ENCODE measurements around the gene LAMC3.

GRCh38 chr9:130986356-130986965, 22.5 kb upstream of the LAMC3 start:
- TF ChIP-seq, protein P1, sequence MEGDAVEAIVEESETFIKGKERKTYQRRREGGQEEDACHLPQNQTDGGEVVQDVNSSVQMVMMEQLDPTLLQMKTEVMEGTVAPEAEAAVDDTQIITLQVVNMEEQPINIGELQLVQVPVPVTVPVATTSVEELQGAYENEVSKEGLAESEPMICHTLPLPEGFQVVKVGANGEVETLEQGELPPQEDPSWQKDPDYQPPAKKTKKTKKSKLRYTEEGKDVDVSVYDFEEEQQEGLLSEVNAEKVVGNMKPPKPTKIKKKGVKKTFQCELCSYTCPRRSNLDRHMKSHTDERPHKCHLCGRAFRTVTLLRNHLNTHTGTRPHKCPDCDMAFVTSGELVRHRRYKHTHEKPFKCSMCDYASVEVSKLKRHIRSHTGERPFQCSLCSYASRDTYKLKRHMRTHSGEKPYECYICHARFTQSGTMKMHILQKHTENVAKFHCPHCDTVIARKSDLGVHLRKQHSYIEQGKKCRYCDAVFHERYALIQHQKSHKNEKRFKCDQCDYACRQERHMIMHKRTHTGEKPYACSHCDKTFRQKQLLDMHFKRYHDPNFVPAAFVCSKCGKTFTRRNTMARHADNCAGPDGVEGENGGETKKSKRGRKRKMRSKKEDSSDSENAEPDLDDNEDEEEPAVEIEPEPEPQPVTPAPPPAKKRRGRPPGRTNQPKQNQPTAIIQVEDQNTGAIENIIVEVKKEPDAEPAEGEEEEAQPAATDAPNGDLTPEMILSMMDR (IDR thresholded peaks at IDR 0.05), result no peak
- TF ChIP-seq EP300 (IDR thresholded peaks at IDR 0.05), result no peak
- TF ChIP-seq POLR2A (IDR thresholded peaks at IDR 0.05), result no peak

All from stomach (tissue), 4 donors.